Activated T-helper 1 cell treated with Interleukin-2 at 50 U/mL for 16 hours (primary cell): ENCODE data around the gene PCDHGA8.

Experiments used
- DNase-seq: peaks from one replicate; pipeline ENCODE4 v3.0.0-alpha.2; 2020; ENCODE audit warnings: low read depth

Gene PCDHGA8

DNA sequence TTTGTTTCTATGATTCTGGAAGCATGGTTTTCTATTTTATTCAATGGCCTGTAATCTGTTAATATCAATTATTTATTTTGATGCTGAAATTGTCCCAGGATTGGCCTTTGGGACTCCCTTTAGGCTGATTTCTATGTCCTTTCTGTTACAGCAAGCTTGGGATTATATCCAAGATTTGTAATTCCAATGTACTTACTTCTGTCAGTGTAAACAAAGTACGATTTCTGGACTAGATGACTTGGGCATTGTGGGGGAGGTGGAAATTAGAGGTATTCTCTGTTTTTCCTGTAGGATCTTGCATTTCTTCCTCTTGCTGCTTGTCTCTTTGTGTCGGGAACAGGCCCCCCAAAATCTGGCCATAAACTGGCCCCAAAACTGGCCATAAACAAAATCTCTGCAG, 41.6 kb downstream of the PCDHGA8 start:
- no peak for DNase-seq

DNA sequence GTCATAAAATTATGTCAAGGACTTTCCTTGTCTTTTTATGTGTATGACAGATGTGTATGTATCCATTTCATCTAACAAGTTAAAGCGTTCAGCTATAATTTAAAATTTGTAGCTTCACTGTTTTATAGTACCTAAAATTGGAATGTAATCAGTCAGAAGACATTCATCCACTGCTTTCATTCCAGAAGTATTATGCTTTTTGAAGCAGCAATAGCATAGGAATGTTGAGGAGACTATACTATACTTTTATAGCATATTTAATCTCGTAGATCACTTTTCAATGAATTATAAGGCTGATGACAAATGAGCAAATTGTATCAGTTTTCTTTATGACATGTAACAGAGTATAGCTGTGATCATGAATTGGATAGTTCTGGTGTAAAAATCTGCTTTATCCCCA, 44.8 kb downstream of the PCDHGA8 start:
- DNase-seq: no peak

DNA sequence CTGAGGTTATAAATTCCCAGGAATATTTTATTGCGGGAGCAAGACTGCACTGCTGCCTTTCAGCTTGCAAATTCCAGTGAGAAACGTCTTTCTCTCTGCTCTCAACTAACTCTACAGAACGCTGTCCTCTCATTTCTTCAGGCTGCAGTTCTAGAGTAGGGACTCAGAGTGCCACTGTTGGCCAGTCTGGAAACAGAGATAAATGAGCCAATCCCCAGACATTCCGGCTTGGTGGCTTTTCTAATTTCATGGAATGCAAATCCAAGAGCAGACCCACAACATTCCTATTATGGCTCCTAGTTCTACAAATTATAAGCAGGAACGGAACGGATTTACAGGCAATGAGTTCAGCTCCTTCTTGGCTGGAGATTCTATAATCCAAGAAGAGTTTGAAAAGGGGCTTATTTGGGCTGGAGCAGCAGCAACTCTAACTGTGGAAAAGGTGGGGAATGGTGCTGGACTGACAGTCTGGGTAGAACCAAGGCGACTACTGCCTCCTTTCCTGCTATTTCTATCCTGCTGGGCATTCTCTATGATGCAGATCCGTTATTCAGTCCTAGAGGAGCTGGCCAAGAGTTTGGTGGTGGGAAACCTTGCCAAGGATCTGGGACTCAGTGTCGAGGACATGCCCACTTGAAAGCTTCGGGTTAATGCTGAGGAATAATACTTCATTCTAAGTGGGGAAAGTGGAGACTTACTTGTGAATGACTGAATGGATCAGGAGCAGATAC, 47.1 kb downstream of the PCDHGA8 start:
- DNase-seq: no peak

DNA sequence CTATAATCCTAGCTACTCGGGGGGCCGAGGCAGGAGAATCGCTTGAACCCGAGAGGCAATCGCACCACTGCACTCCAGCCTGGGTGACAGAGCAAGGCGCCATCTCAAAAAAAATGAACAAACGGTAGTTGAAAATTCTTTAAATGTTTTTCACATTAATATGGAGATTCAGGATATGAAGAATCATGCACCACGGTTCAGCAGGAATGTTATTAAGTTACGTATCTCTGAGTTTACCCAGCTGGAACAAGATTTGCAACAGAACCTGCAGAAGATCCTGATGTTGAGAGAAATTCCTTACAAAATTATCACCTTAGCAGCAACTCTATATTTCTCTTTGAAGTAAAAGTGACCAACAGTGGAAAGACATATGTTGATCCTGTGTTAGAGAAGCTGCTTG, 47.9 kb downstream of the PCDHGA8 start:
- no peak for DNase-seq

DNA sequence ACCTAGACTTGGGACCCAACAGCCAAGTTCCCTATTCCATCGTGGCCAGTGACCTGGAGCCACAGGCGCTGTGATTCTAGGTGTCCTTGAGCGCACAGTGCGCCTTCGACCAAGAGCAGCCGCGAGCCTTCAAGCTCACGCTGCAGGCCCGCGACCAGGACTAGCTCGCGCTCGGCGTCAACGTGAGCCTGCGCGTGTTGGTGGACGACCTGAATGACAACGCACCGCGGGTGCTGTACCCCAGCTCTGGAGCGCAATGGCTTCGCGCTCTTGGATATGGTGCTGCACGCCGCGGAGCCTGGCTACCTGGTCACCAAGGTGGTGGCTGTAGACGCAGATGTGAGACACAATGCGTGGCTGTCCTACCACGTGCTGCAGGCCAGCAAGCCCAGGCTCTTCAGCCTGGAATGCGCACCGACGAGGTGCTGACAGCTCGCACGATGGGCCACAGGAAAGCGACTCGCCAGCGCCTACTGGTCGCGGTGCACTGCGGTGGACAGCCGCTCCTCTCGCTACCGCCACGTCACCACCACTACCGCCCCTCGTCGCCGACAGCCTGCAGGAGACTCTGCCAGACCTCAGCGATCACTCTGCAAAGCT, 49.2 kb downstream of the PCDHGA8 start:
- DNase-seq: no peak
